Tibial nerve (tissue), 4 donors: ENCODE results near the gene FAM181B. TPM values are rescaled to one million over a fixed set of nuclear protein-coding genes. Genes with fewer than 3 reads are reported as not detected.
A peak's percentile ranks its signal among the peaks of the same experiment; 100 is the strongest.

ENCODE experiments used
- DNase-seq, 2 donors: peaks; one replicate each; pipeline ENCODE4 v3.0.0-alpha.2; 2019; ENCODE audit warnings: low spot score in 2 of 2
- H3K27ac ChIP-seq, 4 donors: fragments of 200-600 bp; sonication (generic) in 3 of 4; one replicate each; pipeline ENCODE4 v1.5.1; 2017 to 2019; ENCODE audit warnings: mild to moderate bottlenecking in 1 of 4
- H3K27me3 ChIP-seq, 2 donors: fragments of 200-600 bp; sonication (generic) in 1 of 2; one replicate each; pipeline versions ENCODE4 v1.5.1 to v1.6.0; 2017 to 2019
- H3K36me3 ChIP-seq, 3 donors: fragments of 200-600 bp; sonication (generic); one replicate each; pipeline ENCODE4 v1.5.1; 2018 to 2019
- H3K4me1 ChIP-seq, 4 donors: fragments of 200-600 bp; sonication (generic) in 3 of 4; one replicate each; pipeline ENCODE4 v1.5.1; 2017 to 2019
- H3K4me3 ChIP-seq, 4 donors: fragments of 200-600 bp; sonication (generic) in 3 of 4; one replicate each; pipeline ENCODE4 v1.5.1; 2017 to 2019; ENCODE audit warnings: mild to moderate bottlenecking in 1 of 4, moderate library complexity in 1 of 4
- H3K9me3 ChIP-seq, 4 donors: fragments of 200-600 bp; sonication (generic) in 3 of 4; one replicate each; pipeline ENCODE4 v1.5.1; 2017 to 2019
- CTCF ChIP-seq, 5 experiments: fragments of 200-600 bp in 3 of 5; fragments of 450-650 bp in 2 of 5; sonication (generic) in 3 of 5; IDR thresholded peaks; one replicate each; pipeline ENCODE4 v1.5.1; 2016 to 2019; ENCODE audit warnings: antibody characterized with exemption in 5 of 5, mild to moderate bottlenecking in 3 of 5, moderate library complexity in 2 of 5
- EP300 ChIP-seq, 2 donors: sonication (generic); formaldehyde crosslinking; IDR thresholded peaks; one replicate each; pipeline ENCODE4 v1.6.1; 2017; ENCODE audit warnings: antibody characterized with exemption in 2 of 2, mild to moderate bottlenecking in 1 of 2
- POLR2A ChIP-seq, 2 donors: fragments of 450-650 bp; IDR thresholded peaks; one replicate each; pipeline ENCODE4 v1.6.1; 2017; ENCODE audit warnings: antibody characterized with exemption in 2 of 2, mild to moderate bottlenecking in 2 of 2, moderate library complexity in 2 of 2
- WGBS, 2 donors: methylation state at CpG; one replicate each; pipeline ENCODE4 v1.1.5; 2018; 5-methylcytosine and 5-hydroxymethylcytosine counted together
- total RNA-seq, 4 donors: library from RNA; depleted of rRNA; stranded (reverse); fragments of >200 nt; gene quantifications; one replicate each; pipeline ENCODE4 v1.1.0, GENCODE V29; 2016

Gene FAM181B
- total RNA-seq, 4 donors from 2014 or later = 1.5 to 3.6 (median 2.4) TPM

GRCh38 chr11:82752801-82753200, 19.1 kb upstream of the FAM181B start:
- H3K27me3 ChIP-seq = no peaks in the 10 kb centered on the region
- no peak for TF ChIP-seq EP300 (IDR thresholded peaks at IDR 0.05)
- TF ChIP-seq POLR2A (IDR thresholded peaks at IDR 0.05) = no peak
- no peak for TF ChIP-seq CTCF (IDR thresholded peaks at IDR 0.05)
- no peaks in the 10 kb centered on the region for H3K36me3 ChIP-seq
- H3K9me3 ChIP-seq = no peaks in the 10 kb centered on the region
- no peak overlapping the region for H3K4me3 ChIP-seq
- no peak for DNase-seq
- H3K27ac ChIP-seq = no peak overlapping the region
- peaks cover 0 to 19% (median 0%) of the 10 kb centered on the region in 4 donors for H3K4me1 ChIP-seq

GRCh38 chr11:82750643-82751139, 17.0 kb upstream of the FAM181B start:
- Histone ChIP-seq H3K4me3 (no peak overlapping the region), H3K27me3 (no peaks in the 10 kb centered on the region)
- WGBS, 2 donors = 32 to 36% methylated on average over 9 of the region's 9 CpGs

GRCh38 chr11:82747471-82747870, 13.8 kb upstream of the FAM181B start:
- no peaks in the 10 kb centered on the region for H3K36me3 ChIP-seq
- DNase-seq = no peak
- 82 to 91% methylated on average over 8 of the region's 8 CpGs for WGBS, 2 donors
- no peak overlapping the region for H3K27ac ChIP-seq
- H3K4me1 ChIP-seq = peaks cover 0 to 4% (median 0%) of the 10 kb centered on the region in 4 donors
- no peak overlapping the region for H3K4me3 ChIP-seq
- no peaks in the 10 kb centered on the region for H3K27me3 ChIP-seq
- no peak for TF ChIP-seq POLR2A (IDR thresholded peaks at IDR 0.05)
- no peak for TF ChIP-seq EP300 (IDR thresholded peaks at IDR 0.05)
- TF ChIP-seq CTCF (IDR thresholded peaks at IDR 0.05) = no peak
- no peaks in the 10 kb centered on the region for H3K9me3 ChIP-seq

More at GRCh38 chr11:82750643-82751139, 17.0 kb upstream of the FAM181B start:
- no peak for TF ChIP-seq POLR2A (IDR thresholded peaks at IDR 0.05)
- TF ChIP-seq EP300 (IDR thresholded peaks at IDR 0.05) = no peak
- no peak for TF ChIP-seq CTCF (IDR thresholded peaks at IDR 0.05)
- Histone ChIP-seq H3K27ac (no peak overlapping the region), H3K4me1 (peaks cover 0 to 4% (median 0%) of the 10 kb centered on the region in 4 donors), H3K9me3 (no peaks in the 10 kb centered on the region), H3K36me3 (no peaks in the 10 kb centered on the region)
- no peak for DNase-seq

- Histone ChIP-seq H3K27me3 (no peaks in the 10 kb centered on the region), H3K27ac (no peak overlapping the region), H3K9me3 (no peaks in the 10 kb centered on the region), H3K4me1 (peaks cover 0 to 3% (median 0%) of the 10 kb centered on the region in 4 donors), H3K4me3 (no peak overlapping the region), H3K36me3 (no peaks in the 10 kb centered on the region)
- no peak for TF ChIP-seq EP300 (IDR thresholded peaks at IDR 0.05)
- TF ChIP-seq POLR2A (IDR thresholded peaks at IDR 0.05) = no peak
- TF ChIP-seq CTCF (IDR thresholded peaks at IDR 0.05) = no peak
- 15 to 22% methylated on average over 4 of the region's 4 CpGs for WGBS, 2 donors
- DNase-seq = no peak
Observed at GRCh38 chr11:82738091-82738490, 4.4 kb upstream of the FAM181B start.

GRCh38 chr11:82734120-82734479, 436 bp upstream of the FAM181B start:
- H3K27ac ChIP-seq = peak overlapping the region; percentile 60 to 92 (median 84)
- H3K27me3 ChIP-seq = no peaks in the 10 kb centered on the region
- H3K4me3 ChIP-seq = peak overlapping the region; percentile 54 to 80 (median 70)
- TF ChIP-seq CTCF (IDR thresholded peaks at IDR 0.05) (no peak), EP300 (IDR thresholded peaks at IDR 0.05) (no peak), POLR2A (IDR thresholded peaks at IDR 0.05) (no peak)
- H3K36me3 ChIP-seq = no peaks in the 10 kb centered on the region
- WGBS, 2 donors = 41 to 42% methylated on average over 9 of the region's 9 CpGs
- no peak for DNase-seq
- H3K9me3 ChIP-seq = no peaks in the 10 kb centered on the region
- peaks cover 0 to 29% (median 0%) of the 10 kb centered on the region in 4 donors for H3K4me1 ChIP-seq
